Renal cortex interstitium (tissue), 11 donors: ENCODE results near the gene PLXNA2. TPM values are rescaled to one million over a fixed set of nuclear protein-coding genes. Genes with fewer than 3 reads are reported as not detected.

Experiments
- DNase-seq, 11 donors: peaks; one replicate each; pipeline ENCODE4 v3.0.0-alpha.2; 2013; ENCODE audit warnings: low read depth in 9 of 11, low spot score in 4 of 11; ENCODE audit errors: extremely low read depth in 1 of 11
- polyA plus RNA-seq, 3 donors: library from polyadenylated mRNA; unstranded; fragments of 120-200 nt; gene quantifications; one replicate each; pipeline ENCODE4 v1.2.1, GENCODE V29; 2013; ENCODE audit not compliant: insufficient read length in 3 of 3

The PLXNA2 gene
- polyA plus RNA-seq, 3 donors, result 13.7 to 16.6 (median 16.1) TPM

DNA sequence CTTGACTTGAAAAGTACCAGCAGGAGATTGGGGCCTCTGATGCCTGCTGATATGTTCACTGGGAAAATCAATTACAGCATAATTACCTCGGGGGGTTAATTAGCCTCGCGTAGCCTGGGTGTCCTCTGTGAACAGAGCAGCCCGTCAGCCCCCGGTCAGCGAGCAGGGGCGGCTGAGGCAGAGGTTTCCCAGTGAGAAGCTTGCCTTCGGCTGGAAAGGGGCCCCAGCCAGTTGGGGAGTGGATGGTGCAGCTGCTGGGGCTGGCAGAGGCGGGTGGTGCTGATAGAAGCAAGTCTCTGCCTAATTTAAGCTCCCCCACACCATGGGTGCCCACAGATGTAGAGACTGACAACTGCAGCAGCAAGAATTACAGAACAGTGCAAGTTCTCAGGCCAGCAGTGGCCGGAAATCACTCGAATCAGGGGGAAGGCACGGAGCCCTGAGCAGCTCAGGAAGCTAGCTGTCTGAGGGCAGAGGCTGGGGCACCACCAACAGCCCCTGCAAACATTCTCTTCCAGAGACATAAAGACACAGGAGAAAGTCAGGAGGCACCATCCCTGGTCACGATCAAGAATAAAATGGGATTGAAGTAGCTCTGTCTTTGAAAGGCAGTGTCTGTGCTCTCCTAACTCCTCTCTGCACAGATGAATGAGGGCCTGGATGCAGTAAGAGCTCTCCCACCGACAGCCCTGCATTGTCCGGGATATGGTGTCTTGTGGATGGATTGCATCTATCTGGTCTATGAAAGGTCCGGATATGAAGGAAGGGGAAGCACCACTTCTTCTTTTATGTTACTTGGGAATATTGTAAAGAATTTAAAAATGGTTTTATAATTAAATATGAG is 166.7 kb downstream of the PLXNA2 start:
- no peak for DNase-seq

GRCh38 chr1:208074353-208074752 is 169.8 kb downstream of the PLXNA2 start:
- DNase-seq, result no peak

DNA sequence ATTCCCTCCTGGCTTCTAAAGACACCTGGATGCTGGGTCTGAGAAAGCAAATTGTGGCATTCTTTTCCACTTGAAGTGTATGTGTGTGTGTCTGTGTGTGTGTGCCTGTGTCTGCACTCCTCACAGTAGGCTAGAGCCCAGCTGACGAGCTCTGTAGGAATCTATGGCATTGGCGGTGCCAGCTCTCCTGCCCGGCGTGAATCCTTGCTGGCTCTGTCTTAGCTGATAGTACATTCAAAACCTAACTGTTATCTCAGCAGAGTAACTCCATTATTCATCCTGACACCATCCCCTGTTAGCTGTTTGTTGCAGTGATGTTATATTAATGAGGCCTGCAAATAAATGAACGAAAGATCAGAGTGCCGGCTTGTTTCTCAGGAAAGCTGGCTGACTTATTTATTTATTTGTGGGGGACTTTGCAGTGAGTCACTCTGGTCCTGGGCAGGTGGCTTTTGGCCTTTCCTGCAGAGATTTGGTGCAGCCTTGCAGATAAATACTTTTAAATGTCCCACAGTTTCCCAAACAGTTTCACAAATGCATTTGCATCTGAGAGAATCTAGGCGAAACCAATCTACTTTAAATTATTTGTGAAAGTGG is 172.7 kb downstream of the PLXNA2 start:
- DNase-seq, result no peak

DNA sequence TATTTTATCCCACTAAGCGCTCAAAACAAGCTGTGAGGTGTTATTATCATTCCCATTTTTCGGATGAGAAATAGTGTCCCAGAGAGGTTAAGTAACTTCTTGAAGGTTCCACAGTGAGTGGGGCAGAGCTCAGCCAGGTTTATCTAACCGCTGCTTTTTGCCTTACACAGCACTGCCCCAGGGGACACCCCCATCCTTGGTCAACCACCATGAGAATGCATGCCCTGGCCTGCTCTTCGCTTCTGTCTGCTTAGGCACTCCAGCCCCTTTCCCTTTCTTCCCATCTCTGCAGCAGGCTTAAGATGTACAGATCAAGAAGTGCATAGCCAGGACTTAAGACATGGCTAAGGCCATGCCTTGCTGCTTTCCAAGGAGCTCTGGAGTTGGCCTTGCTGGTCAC is 174.3 kb downstream of the PLXNA2 start:
- no peak for DNase-seq

GRCh38 chr1:208069317-208069716 is 174.9 kb downstream of the PLXNA2 start:
- DNase-seq, result no peak

DNA sequence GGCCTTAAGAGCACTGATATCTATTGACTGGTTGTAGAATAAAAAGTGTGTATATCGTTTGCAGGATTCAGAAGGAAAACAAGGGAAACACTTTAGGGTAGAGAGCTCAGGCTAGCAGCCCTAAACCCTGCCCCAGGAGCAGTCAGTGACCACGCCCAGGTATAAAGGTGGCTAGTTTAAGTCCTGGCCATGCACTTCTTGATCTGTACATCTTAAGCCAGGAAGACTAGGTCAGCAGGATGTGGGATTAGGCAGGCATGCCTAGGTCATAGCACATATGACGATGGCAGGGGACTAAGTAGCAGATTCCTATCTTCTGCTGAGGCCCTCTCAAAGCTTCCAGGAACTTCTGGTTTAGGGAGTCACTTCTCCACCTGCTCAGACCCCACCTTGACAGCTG is 175.3 kb downstream of the PLXNA2 start:
- no peak for DNase-seq

DNA sequence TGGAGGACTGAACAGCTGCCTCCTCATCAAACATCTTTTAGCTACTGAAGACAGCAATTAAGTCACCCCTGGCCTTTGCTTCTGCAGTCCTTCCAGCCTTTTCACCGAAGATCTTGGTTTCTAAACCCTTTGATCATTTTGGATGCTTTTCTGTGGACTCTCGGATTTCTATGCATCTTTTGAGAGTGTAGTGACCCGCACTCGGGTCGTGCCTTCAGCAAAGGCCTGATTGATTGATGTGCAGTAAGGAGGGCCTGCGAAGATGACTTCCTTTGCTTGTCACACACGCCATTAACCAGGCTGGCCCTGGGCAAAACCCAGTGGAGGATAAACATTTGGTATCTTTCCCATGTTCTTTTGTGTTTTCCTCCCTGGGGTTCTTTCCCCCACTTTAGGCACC is 175.8 kb downstream of the PLXNA2 start:
- peak in 4 of 11 donors; percentile 24 to 56 (median 54) for DNase-seq

DNA sequence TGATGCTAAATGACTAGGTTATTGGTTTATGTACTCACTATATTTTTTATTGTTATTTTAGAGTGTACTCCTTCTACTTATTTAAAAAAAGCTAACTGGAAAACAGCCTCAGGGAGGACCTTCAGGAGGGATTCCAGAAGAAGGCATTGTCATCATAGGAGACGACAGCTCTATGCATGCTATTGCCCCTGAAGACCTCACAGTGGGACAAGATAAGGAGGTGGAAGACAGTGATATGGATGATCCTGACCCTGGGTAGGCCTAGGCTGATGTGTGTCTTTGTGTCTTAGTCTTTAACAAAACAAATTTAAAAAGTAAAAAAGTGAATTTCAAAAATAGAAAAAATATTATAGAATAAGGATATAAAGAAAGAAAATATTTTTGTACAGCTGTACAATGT is 177.6 kb downstream of the PLXNA2 start:
- DNase-seq, result no peak

- no peak for DNase-seq
These were observed 178.3 kb downstream of the PLXNA2 start for GRCh38 chr1:208065862-208066261.

DNA sequence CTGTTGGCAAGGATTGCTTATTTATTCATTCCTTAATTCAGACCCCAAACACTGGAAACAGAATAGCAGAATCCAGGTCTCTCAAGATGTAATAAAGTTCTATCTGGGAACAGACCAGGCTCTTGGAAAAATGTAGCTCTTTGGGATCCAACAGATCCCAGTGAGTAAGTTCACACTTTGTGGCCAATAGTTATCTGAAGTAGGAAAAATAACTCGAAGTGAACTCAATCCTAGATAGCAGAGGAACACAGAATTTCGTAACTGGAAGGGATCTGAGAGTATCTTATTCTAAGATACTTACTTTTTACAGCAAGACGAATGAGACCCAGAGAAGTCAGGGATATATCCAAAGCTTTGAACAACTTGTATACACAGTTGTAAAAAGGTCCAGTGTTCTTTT is 182.6 kb downstream of the PLXNA2 start:
- DNase-seq, result no peak

DNA sequence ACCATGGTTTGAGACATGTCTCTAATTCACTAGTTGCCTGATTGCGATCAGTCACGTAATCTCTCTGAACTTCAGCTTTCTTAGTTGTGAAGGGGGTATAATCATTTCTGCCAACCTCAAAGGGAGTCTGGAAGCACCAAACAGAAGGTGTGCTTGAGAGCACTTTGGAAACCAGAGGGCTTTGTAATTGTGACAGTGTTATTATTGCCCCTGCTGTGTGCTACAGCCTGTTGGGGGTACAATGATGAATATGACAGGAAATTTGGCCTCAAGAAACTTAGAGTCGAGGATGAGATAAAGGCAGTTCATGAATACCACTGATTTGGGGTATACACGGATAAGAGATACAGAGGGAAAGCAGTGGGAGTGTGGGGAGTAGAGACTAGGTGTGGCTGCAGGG is 183.1 kb downstream of the PLXNA2 start:
- DNase-seq, result no peak

GRCh38 chr1:208060215-208060869 is 183.8 kb downstream of the PLXNA2 start:
- DNase-seq, result no peak

- peak in 1 of 11 donors; percentile 37 for DNase-seq
These were observed 184.7 kb downstream of the PLXNA2 start for GRCh38 chr1:208059409-208060001.

GRCh38 chr1:208058756-208059155 is 185.4 kb downstream of the PLXNA2 start:
- DNase-seq, result no peak

GRCh38 chr1:208058267-208058666 is 185.9 kb downstream of the PLXNA2 start:
- no peak for DNase-seq

- DNase-seq, result no peak
These were observed 187.1 kb downstream of the PLXNA2 start for GRCh38 chr1:208057056-208057455.

DNA sequence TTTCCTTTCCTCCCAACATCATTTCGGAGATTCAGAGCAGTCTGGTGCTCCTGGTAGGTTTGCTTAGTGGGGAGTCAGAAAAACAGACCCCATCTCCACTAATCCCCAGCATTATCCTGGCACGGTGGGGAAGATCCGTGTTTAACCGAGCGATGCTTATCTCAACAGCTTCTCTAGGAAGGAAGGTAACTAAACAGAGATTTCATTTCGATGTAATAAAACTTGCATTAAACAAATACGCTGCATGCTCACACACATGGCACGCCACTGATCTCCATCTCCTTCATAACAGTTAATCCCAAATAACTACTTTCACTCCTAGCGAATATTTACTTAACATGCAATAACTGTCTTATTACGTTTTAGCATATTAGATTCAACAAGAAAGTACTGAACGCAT is 188.6 kb downstream of the PLXNA2 start:
- DNase-seq, result no peak

GRCh38 chr1:208054911-208055379 is 189.2 kb downstream of the PLXNA2 start:
- DNase-seq, result no peak

DNA sequence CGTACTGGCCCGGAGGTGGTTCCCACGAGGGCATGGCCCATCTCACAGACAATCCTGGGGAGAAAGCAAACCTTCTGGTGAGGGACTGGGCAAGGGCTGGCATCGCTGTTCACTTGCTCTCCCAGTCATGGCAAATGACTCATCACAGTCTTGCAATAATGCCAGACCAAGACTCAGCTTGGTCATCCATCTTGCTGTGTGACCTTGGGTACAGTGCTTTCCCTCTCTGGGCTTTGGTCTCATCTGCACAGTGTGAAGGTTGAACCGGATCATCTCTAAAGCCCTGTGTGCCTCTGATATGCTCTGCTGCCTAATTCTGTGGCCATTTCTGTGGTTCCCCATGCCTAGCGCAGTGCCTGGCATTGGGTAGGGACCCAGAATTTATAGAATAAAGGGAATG is 189.7 kb downstream of the PLXNA2 start:
- no peak for DNase-seq

DNA sequence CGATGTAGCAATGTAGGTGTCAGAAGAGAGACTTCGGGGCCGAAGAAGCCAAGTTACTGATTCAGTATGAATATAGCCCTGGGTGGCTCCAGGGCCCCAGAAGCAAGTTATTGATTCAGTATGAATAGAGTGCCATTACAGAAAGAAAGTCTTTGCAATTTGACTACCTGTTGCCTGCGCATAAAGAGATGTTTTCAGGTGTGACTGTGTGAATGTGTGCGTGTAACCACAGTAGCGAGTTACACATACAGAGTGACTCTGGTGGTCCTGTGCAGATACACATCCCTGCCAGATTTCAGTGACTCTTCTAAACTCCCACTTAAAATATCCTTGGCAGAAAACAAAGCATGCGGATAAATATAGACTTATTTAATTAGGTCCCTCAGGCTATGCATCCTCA is 190.5 kb downstream of the PLXNA2 start:
- DNase-seq, result no peak
